SK-N-SH treated with all-trans-retinoic acid at 6 μM for 48 hours (cell line): ENCODE results near the gene CDK14.

Experiments used
- ATAC-seq: fragments of 200-7000 bp; cut with Tn5 transposase; 3 replicates; pipeline ENCODE4 v1.9.1; 2020; ENCODE audit warnings: mild to moderate bottlenecking, moderate library complexity
- BACH2 ChIP-seq: fragments of 250-450 bp; sonication (Bioruptor Pico); IDR thresholded peaks from 2 replicates; pipeline ENCODE4 v1.9.0; 2021; ENCODE audit warnings: mild to moderate bottlenecking, borderline replicate concordance
- CREB5 ChIP-seq: fragments of 250-450 bp; sonication (Bioruptor Pico); IDR thresholded peaks from 2 replicates; pipeline ENCODE4 v1.5.1; 2020; ENCODE audit warnings: low read depth, mild to moderate bottlenecking, moderate library complexity
- CSDC2 ChIP-seq: fragments of 250-450 bp; sonication (Bioruptor Pico); IDR thresholded peaks from 2 replicates; pipeline ENCODE4 v1.5.0; 2020; ENCODE audit warnings: mild to moderate bottlenecking, moderate library complexity
- CSRNP3 ChIP-seq: fragments of 250-450 bp; sonication (Bioruptor Pico); IDR thresholded peaks from 2 replicates; pipeline ENCODE4 v1.5.1; 2021; ENCODE audit warnings: mild to moderate bottlenecking, moderate library complexity
- GLIS3 ChIP-seq: fragments of 250-450 bp; sonication (Bioruptor Pico); IDR thresholded peaks from 2 replicates; pipeline ENCODE4 v1.5.0; 2020; ENCODE audit warnings: mild to moderate bottlenecking, moderate library complexity
- ISL1 ChIP-seq: fragments of 250-450 bp; sonication (Bioruptor Pico); IDR thresholded peaks from 2 replicates; pipeline ENCODE4 v2.1.2; 2022; ENCODE audit warnings: mild to moderate bottlenecking, moderate library complexity
- OSR1 ChIP-seq: fragments of 250-450 bp; sonication (Bioruptor Pico); IDR thresholded peaks from 2 replicates; pipeline ENCODE4 v1.8.0; 2022; ENCODE audit warnings: moderate library complexity, mild to moderate bottlenecking, inconsistent platforms
- PATZ1 ChIP-seq: fragments of 250-450 bp; sonication (Bioruptor Pico); IDR thresholded peaks from 2 replicates; pipeline ENCODE4 v1.8.0; 2020; ENCODE audit warnings: mild to moderate bottlenecking, moderate library complexity, borderline replicate concordance
- POU6F1 ChIP-seq: fragments of 250-450 bp; sonication (Bioruptor Pico); IDR thresholded peaks from 2 replicates; pipeline ENCODE4 v1.8.0; 2021; ENCODE audit warnings: low read depth, mild to moderate bottlenecking, moderate library complexity, borderline replicate concordance
- PPARA ChIP-seq: fragments of 250-450 bp; sonication (Bioruptor Pico); IDR thresholded peaks from 2 replicates; pipeline ENCODE4 v1.5.0; 2020; ENCODE audit warnings: mild to moderate bottlenecking, borderline replicate concordance
- RARB ChIP-seq: fragments of 250-450 bp; sonication (Bioruptor Pico); IDR thresholded peaks from 2 replicates; pipeline ENCODE4 v1.8.0; 2021; ENCODE audit warnings: mild to moderate bottlenecking, moderate library complexity
- SNAI2 ChIP-seq: fragments of 250-450 bp; sonication (Bioruptor Pico); IDR thresholded peaks from 2 replicates; pipeline ENCODE4 v1.5.0; 2020; ENCODE audit warnings: mild to moderate bottlenecking, moderate library complexity
- TCF4 ChIP-seq: fragments of 250-450 bp; sonication (Bioruptor Pico); IDR thresholded peaks from 2 replicates; pipeline ENCODE4 v1.8.0; 2021; ENCODE audit warnings: mild to moderate bottlenecking, moderate library complexity, borderline replicate concordance
- TOX ChIP-seq: fragments of 250-450 bp; sonication (Bioruptor Pico); IDR thresholded peaks from 2 replicates; pipeline ENCODE4 v1.8.0; 2021; ENCODE audit warnings: mild to moderate bottlenecking, moderate library complexity, borderline replicate concordance
- TSHZ2 ChIP-seq: fragments of 250-450 bp; sonication (Bioruptor Pico); IDR thresholded peaks from 2 replicates; pipeline ENCODE4 v1.5.0; 2020; ENCODE audit warnings: mild to moderate bottlenecking, moderate library complexity
- ZC3H10 ChIP-seq: fragments of 250-450 bp; sonication (Bioruptor Pico); IDR thresholded peaks from 2 replicates; pipeline ENCODE4 v1.5.1; 2021; ENCODE audit warnings: mild to moderate bottlenecking, moderate library complexity
- ZFP3 ChIP-seq: fragments of 250-450 bp; sonication (Bioruptor Pico); IDR thresholded peaks from 2 replicates; pipeline ENCODE4 v1.5.0; 2020; ENCODE audit warnings: mild to moderate bottlenecking, moderate library complexity
- ZFP30 ChIP-seq: fragments of 450-650 bp; formaldehyde crosslinking; IDR thresholded peaks from 2 replicates; pipeline ENCODE4 v1.5.0; 2022; ENCODE audit warnings: mild to moderate bottlenecking, moderate library complexity
- ZNF8 ChIP-seq: fragments of 450-650 bp; formaldehyde crosslinking; IDR thresholded peaks from 2 replicates; pipeline ENCODE4 v1.5.0; 2020; ENCODE audit warnings: mild to moderate bottlenecking, moderate library complexity

Gene CDK14

GRCh38 chr7:90736316-90736715, 140.2 kb downstream of the CDK14 start:
- no peak for ATAC-seq

GRCh38 chr7:90736968-90737939, 141.1 kb downstream of the CDK14 start:
- ATAC-seq = no peak
- TF ChIP-seq GLIS3 (CRISPR knock-in tag) = no peak
- TF ChIP-seq OSR1 (CRISPR knock-in tag) = no peak
- no peak for TF ChIP-seq CSDC2
- no peak for TF ChIP-seq ZFP3 (CRISPR knock-in tag)
- TF ChIP-seq TCF4 = no peak
- no peak for TF ChIP-seq TSHZ2 (CRISPR knock-in tag)
- no peak for TF ChIP-seq RARB (CRISPR knock-in tag)
- no peak for TF ChIP-seq CSRNP3
- TF ChIP-seq PPARA (CRISPR knock-in tag) = no peak
- no peak for TF ChIP-seq TOX
- no peak for TF ChIP-seq PATZ1 (CRISPR knock-in tag)

More at GRCh38 chr7:90736316-90736715, 140.2 kb downstream of the CDK14 start:
- TF ChIP-seq ZC3H10 (CRISPR knock-in tag) = no peak

GRCh38 chr7:90738249-90738648, 142.1 kb downstream of the CDK14 start:
- TF ChIP-seq ZFP30 (CRISPR knock-in tag) (no peak), TSHZ2 (CRISPR knock-in tag) (no peak), ZFP3 (CRISPR knock-in tag) (no peak), RARB (CRISPR knock-in tag) (no peak)
- ATAC-seq = no peak

GRCh38 chr7:90739716-90740115, 143.6 kb downstream of the CDK14 start:
- TF ChIP-seq SNAI2 (CRISPR knock-in tag) (no peak), RARB (CRISPR knock-in tag) (no peak), CSDC2 (no peak), CREB5 (no peak), ZNF8 (CRISPR knock-in tag) (no peak), GLIS3 (CRISPR knock-in tag) (no peak), TOX (no peak), ISL1 (no peak), TSHZ2 (CRISPR knock-in tag) (no peak), POU6F1 (no peak), BACH2 (CRISPR knock-in tag) (no peak), PPARA (CRISPR knock-in tag) (no peak)
- no peak for ATAC-seq
